Activated CD8-positive, alpha-beta memory T cell treated with anti-CD3 and anti-CD28 coated beads, Interleukin-2, amount 50 U/mL, for 24 hours (primary cell): ENCODE measurements around the gene VTI1A.
"Not testable (repeated sequence)": the region's sequence is repeated elsewhere in the genome, so short reads cannot be mapped to it uniquely, and the experiment has no call there.

Experiments used
- DNase-seq: peaks from one replicate; pipeline ENCODE4 v3.0.0-alpha.2; 2020; ENCODE audit errors: extremely low read depth

The VTI1A gene

GRCh38 chr10:112835217-112835715 lies 388.3 kb downstream of the VTI1A start:
- no peak for DNase-seq

GRCh38 chr10:112835944-112836451 lies 389.0 kb downstream of the VTI1A start:
- no peak for DNase-seq

GRCh38 chr10:112838784-112839481 lies 391.9 kb downstream of the VTI1A start:
- no peak for DNase-seq

- DNase-seq, result no peak
These were observed 393.1 kb downstream of the VTI1A start for GRCh38 chr10:112839928-112840654.

- no peak for DNase-seq
These were observed 394.5 kb downstream of the VTI1A start for GRCh38 chr10:112841549-112841948.

- DNase-seq, result no peak
These were observed 395.9 kb downstream of the VTI1A start for GRCh38 chr10:112842832-112843360.

GRCh38 chr10:112843623-112844022 lies 396.6 kb downstream of the VTI1A start:
- DNase-seq, result no peak

GRCh38 chr10:112844681-112845544 lies 397.9 kb downstream of the VTI1A start:
- DNase-seq, result no peak

GRCh38 chr10:112847778-112848177 lies 400.8 kb downstream of the VTI1A start:
- no peak for DNase-seq

GRCh38 chr10:112848228-112848627 lies 401.2 kb downstream of the VTI1A start:
- DNase-seq, result no peak

- DNase-seq, result no peak
These were observed 401.9 kb downstream of the VTI1A start for GRCh38 chr10:112848868-112849430.

- DNase-seq, result no peak
These were observed 402.5 kb downstream of the VTI1A start for GRCh38 chr10:112849546-112849945.

GRCh38 chr10:112851181-112851580 lies 404.2 kb downstream of the VTI1A start:
- no peak for DNase-seq

GRCh38 chr10:112851588-112852211 lies 404.7 kb downstream of the VTI1A start:
- no peak for DNase-seq

- DNase-seq, result no peak
These were observed 405.3 kb downstream of the VTI1A start for GRCh38 chr10:112852306-112852705.

GRCh38 chr10:112855134-112855533 lies 408.1 kb downstream of the VTI1A start:
- no peak for DNase-seq

GRCh38 chr10:112857493-112857892 lies 410.5 kb downstream of the VTI1A start:
- DNase-seq, result no peak

GRCh38 chr10:112858986-112859651 lies 412.1 kb downstream of the VTI1A start:
- DNase-seq, result no peak

GRCh38 chr10:112859793-112860192 lies 412.8 kb downstream of the VTI1A start:
- no peak for DNase-seq

GRCh38 chr10:112863461-112863860 lies 416.4 kb downstream of the VTI1A start:
- DNase-seq, result not testable (repeated sequence)
